Measurements from ENCODE around the gene SLC25A22.

The SLC25A22 gene

GRCh38 chr11:783581-784015 is 14.5 kb downstream of the SLC25A22 start:
- Histone ChIP-seq H2AFZ (ENCODE audit: low read depth, low read length) (no peak overlapping the region), H3K27me3 (ENCODE audit: low read depth, low read length) (no peaks in the 10 kb centered on the region), H3K9me3 (ENCODE audit: insufficient read depth, low read length) (no peaks in the 10 kb centered on the region), H3K4me2 (ENCODE audit: low read length) (no peak overlapping the region), H3K4me1 (ENCODE audit: low read length) (peaks cover 4% of the 10 kb centered on the region; the same call in 1 of the 2 replicates), H4K20me1 (ENCODE audit: insufficient read depth, low read length) (no peaks in the 10 kb centered on the region), H3K4me3 (ENCODE audit: low read length) (no peak overlapping the region), H3K36me3 (replicated peaks; ENCODE audit: low read depth, low read length) (peaks cover 6% of the 10 kb centered on the region), H3K9ac (ENCODE audit: low read length) (no peak overlapping the region), H3K79me2 (ENCODE audit: low read length) (peaks cover under 1% of the 10 kb centered on the region; the same call in 1 of the 2 replicates), H3K27ac (ENCODE audit: low read length) (no peak overlapping the region)
- no peak for TF ChIP-seq EZH2phosphoT487 (IDR thresholded peaks at IDR 0.05; ENCODE audit: low read depth)
- TF ChIP-seq CTCF (IDR thresholded peaks at IDR 0.05; ENCODE audit: low read depth, low read length), result no peak

- no peak overlapping the region for H2AFZ ChIP-seq (ENCODE audit: low read depth, low read length)
- H3K36me3 ChIP-seq (replicated peaks; ENCODE audit: low read depth, low read length), result peaks cover 6% of the 10 kb centered on the region
- H4K20me1 ChIP-seq (ENCODE audit: insufficient read depth, low read length), result no peaks in the 10 kb centered on the region
- peaks cover 5% of the 10 kb centered on the region for H3K4me1 ChIP-seq (ENCODE audit: low read length)
- no peak overlapping the region for H3K4me3 ChIP-seq (ENCODE audit: low read length)
- no peaks in the 10 kb centered on the region for H3K9me3 ChIP-seq (ENCODE audit: insufficient read depth, low read length)
- no peak overlapping the region for H3K9ac ChIP-seq (ENCODE audit: low read length)
- no peak overlapping the region for H3K27ac ChIP-seq (ENCODE audit: low read length)
- H3K4me2 ChIP-seq (ENCODE audit: low read length), result no peak overlapping the region
- H3K79me2 ChIP-seq (ENCODE audit: low read length), result peaks cover 11% of the 10 kb centered on the region
- no peaks in the 10 kb centered on the region for H3K27me3 ChIP-seq (ENCODE audit: low read depth, low read length)
- TF ChIP-seq CTCF (IDR thresholded peaks at IDR 0.05; ENCODE audit: low read depth, low read length) (no peak), EZH2phosphoT487 (IDR thresholded peaks at IDR 0.05; ENCODE audit: low read depth) (no peak)
Measured at GRCh38 chr11:782264-783174, 15.6 kb downstream of the SLC25A22 start.

- Histone ChIP-seq H4K20me1 (ENCODE audit: insufficient read depth, low read length) (peaks cover 13% of the 10 kb centered on the region), H3K4me2 (ENCODE audit: low read length) (no peak overlapping the region), H3K4me1 (ENCODE audit: low read length) (peaks cover 10% of the 10 kb centered on the region), H3K9me3 (ENCODE audit: insufficient read depth, low read length) (no peaks in the 10 kb centered on the region), H3K9ac (ENCODE audit: low read length) (no peak overlapping the region), H2AFZ (ENCODE audit: low read depth, low read length) (no peak overlapping the region), H3K27ac (ENCODE audit: low read length) (no peak overlapping the region), H3K36me3 (replicated peaks; ENCODE audit: low read depth, low read length) (peaks cover 6% of the 10 kb centered on the region), H3K4me3 (ENCODE audit: low read length) (no peak overlapping the region), H3K79me2 (ENCODE audit: low read length) (peaks cover 35% of the 10 kb centered on the region), H3K27me3 (ENCODE audit: low read depth, low read length) (no peaks in the 10 kb centered on the region)
- TF ChIP-seq CTCF (IDR thresholded peaks at IDR 0.05; ENCODE audit: low read depth, low read length) (no peak), EZH2phosphoT487 (IDR thresholded peaks at IDR 0.05; ENCODE audit: low read depth) (no peak)
Measured at GRCh38 chr11:779955-780532, 18.0 kb downstream of the SLC25A22 start.

Data from OCI-LY3 (cell line).